ENCODE measurements around the gene VMA21. TPM values are rescaled to one million over a fixed set of nuclear protein-coding genes. Genes with fewer than 3 reads are reported as not detected.

VMA21 gene
- total RNA-seq, 6 experiments from 2014 or later, result 7.8 to 17.8 (median 13.0) TPM

- WGBS (ENCODE audit: insufficient coverage, low coverage, low lambda C conversion rate, missing lambda C conversion rate), result 43% methylated on average over 2 of the region's 2 CpGs
Measured at GRCh38 chrX:151363316-151363715, 33.7 kb upstream of the VMA21 start.

DNA sequence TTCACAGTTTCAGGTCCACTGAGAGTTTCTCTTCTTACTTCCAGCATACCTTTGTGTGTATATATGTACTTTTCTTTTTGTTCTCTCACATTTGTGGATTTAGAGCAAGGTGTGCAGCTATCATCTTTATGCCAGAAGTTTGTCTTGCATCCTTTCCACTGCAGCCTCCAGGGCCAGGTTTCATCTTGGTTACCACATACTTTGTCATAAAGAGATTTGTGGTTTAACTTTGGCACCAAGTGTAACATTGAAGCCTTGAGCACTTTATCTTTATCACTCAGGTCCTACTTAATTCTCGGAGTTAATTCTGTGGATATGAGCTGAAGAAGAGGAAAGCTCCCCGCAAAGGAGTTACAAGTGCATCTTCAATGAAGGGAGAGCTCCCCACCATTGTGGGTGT is 31.4 kb upstream of the VMA21 start:
- H3K9me3 ChIP-seq, result no peaks in the 10 kb centered on the region
- H3K27ac ChIP-seq, result no peak overlapping the region
- no peak overlapping the region for H3K4me3 ChIP-seq
- 51% methylated on average over 2 of the region's 2 CpGs for WGBS (ENCODE audit: insufficient coverage, low coverage, low lambda C conversion rate, missing lambda C conversion rate)
- DNase-seq (no peak), ATAC-seq (no peak)
- H3K36me3 ChIP-seq, result no peaks in the 10 kb centered on the region
- TF ChIP-seq POLR2A (IDR thresholded peaks at IDR 0.05), result no peak
- TF ChIP-seq, protein P1, sequence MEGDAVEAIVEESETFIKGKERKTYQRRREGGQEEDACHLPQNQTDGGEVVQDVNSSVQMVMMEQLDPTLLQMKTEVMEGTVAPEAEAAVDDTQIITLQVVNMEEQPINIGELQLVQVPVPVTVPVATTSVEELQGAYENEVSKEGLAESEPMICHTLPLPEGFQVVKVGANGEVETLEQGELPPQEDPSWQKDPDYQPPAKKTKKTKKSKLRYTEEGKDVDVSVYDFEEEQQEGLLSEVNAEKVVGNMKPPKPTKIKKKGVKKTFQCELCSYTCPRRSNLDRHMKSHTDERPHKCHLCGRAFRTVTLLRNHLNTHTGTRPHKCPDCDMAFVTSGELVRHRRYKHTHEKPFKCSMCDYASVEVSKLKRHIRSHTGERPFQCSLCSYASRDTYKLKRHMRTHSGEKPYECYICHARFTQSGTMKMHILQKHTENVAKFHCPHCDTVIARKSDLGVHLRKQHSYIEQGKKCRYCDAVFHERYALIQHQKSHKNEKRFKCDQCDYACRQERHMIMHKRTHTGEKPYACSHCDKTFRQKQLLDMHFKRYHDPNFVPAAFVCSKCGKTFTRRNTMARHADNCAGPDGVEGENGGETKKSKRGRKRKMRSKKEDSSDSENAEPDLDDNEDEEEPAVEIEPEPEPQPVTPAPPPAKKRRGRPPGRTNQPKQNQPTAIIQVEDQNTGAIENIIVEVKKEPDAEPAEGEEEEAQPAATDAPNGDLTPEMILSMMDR (IDR thresholded peaks at IDR 0.05), result no peak
- H3K4me1 ChIP-seq, result no peaks in the 10 kb centered on the region
- intact Hi-C loops (cut with DNase I), result no loop called here
- no peaks in the 10 kb centered on the region for H3K27me3 ChIP-seq

More at GRCh38 chrX:151363316-151363715, 33.7 kb upstream of the VMA21 start:
- no peak overlapping the region for H3K27ac ChIP-seq
- H3K9me3 ChIP-seq, result no peaks in the 10 kb centered on the region
- DNase-seq (no peak), ATAC-seq (no peak)
- H3K4me1 ChIP-seq, result peaks cover 0 to 3% (median 0%) of the 10 kb centered on the region in 4 donors
- H3K27me3 ChIP-seq, result no peaks in the 10 kb centered on the region
- intact Hi-C loops (cut with DNase I), result no loop called here
- TF ChIP-seq, protein P1 (IDR thresholded peaks at IDR 0.05), result no peak
- no peak overlapping the region for H3K4me3 ChIP-seq
- H3K36me3 ChIP-seq, result no peaks in the 10 kb centered on the region

DNA sequence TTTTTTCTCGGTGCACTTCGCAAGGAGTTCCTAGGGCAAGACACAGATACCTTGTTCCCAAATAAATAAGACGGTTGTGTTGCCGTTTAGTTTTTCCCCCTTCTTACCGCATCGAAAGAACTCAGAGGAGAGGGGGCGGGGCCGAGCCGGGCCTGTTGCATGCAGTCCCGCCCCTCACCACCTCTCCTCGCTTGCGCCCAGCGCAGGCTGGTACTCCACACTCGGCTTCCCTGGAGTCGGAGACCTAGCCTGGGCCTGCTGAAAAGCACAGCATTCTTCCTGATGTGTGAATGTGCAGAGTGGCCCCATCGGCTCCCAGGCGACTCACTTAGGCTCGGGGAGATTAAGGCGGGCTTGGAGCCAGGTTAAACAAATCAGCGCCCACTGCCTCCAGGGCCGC is 26.1 kb upstream of the VMA21 start:
- no peak for DNase-seq
- Histone ChIP-seq H3K9me3 (no peaks in the 10 kb centered on the region), H3K4me3 (no peak overlapping the region), H3K27me3 (no peaks in the 10 kb centered on the region), H3K36me3 (no peaks in the 10 kb centered on the region), H3K4me1 (no peaks in the 10 kb centered on the region), H3K27ac (no peak overlapping the region)
- intact Hi-C loops (cut with DNase I), result no loop called here
- no peak for TF ChIP-seq POLR2A (IDR thresholded peaks at IDR 0.05)
- TF ChIP-seq, protein P1 (IDR thresholded peaks at IDR 0.05), result no peak
- peak in 1 of 4 donors; percentile 48 for ATAC-seq
- 26% methylated on average over 13 of the region's 21 CpGs for WGBS (ENCODE audit: insufficient coverage, low coverage, low lambda C conversion rate, missing lambda C conversion rate)

DNA sequence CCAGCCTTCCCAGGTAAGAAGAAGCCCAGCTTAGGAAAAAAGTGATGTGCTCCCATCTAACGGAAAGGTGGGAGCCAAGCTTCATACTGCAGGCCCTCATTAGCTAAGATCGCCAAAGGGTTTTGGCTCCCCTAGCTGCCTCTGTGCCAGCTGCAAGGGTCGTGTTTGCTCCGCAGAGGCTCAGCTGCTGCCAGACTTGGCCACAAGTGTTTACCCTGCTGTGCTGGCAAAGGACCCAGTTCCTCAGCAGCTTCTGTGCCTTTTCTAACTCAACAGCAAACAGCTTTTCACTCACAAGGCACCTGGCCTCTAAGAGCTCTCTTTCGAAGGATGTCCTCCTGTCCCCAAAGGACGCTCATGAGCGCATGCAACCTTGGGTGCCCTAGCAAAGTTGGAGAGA is 12.2 kb upstream of the VMA21 start:
- TF ChIP-seq, protein P1 (IDR thresholded peaks at IDR 0.05), result no peak
- TF ChIP-seq POLR2A (IDR thresholded peaks at IDR 0.05), result no peak
- Histone ChIP-seq H3K4me3 (no peak overlapping the region), H3K9me3 (no peaks in the 10 kb centered on the region), H3K36me3 (no peaks in the 10 kb centered on the region), H3K27me3 (no peaks in the 10 kb centered on the region), H3K4me1 (no peaks in the 10 kb centered on the region), H3K27ac (no peak overlapping the region)
- WGBS (ENCODE audit: insufficient coverage, low coverage, low lambda C conversion rate, missing lambda C conversion rate), result 26% methylated on average over 4 of the region's 7 CpGs
- no peak for DNase-seq
- intact Hi-C loops (cut with DNase I), result no loop called here
- no peak for ATAC-seq

All from right lobe of liver (tissue), 6 donors.